GM12878 (cell line): ENCODE data around the gene LYVE1. TPM values are rescaled to one million over a fixed set of nuclear protein-coding genes. Genes with fewer than 3 reads are reported as not detected.

Source experiments
- CEBPB ChIP-seq, 2 experiments: fragments of 150-350 bp in 1 of 2; IDR thresholded peaks; 2 replicates each; pipeline ENCODE4 v1.6.1; 2012 to 2014; ENCODE audit warnings: low read depth in 2 of 2, low read length in 2 of 2, borderline replicate concordance in 1 of 2, inconsistent platforms in 1 of 2
- CHD1 ChIP-seq: IDR thresholded peaks from 2 replicates; pipeline ENCODE4 v1.6.1; 2012; ENCODE audit warnings: low read depth, low read length, improper control_type of control experiment
- CUX1 ChIP-seq: IDR thresholded peaks from 2 replicates; pipeline ENCODE4 v1.6.1; 2012; ENCODE audit warnings: improper control_type of control experiment, low read depth, low read length; ENCODE audit not compliant: insufficient replicate concordance
- E2F8 ChIP-seq: fragments of 450-650 bp; IDR thresholded peaks from 2 replicates; pipeline ENCODE4 v1.6.1; 2018; ENCODE audit warnings: mild to moderate bottlenecking, low read depth, moderate library complexity; ENCODE audit not compliant: partially characterized antibody
- EP300 ChIP-seq, 2 experiments: fragments of 150-350 bp in 1 of 2; IDR thresholded peaks; 2 replicates each; pipeline ENCODE4 v1.6.1; 2011 to 2012; ENCODE audit warnings: low read depth in 2 of 2, low read length in 2 of 2, borderline replicate concordance in 1 of 2, improper control_type of control experiment in 1 of 2, inconsistent platforms in 1 of 2; ENCODE audit not compliant: control insufficient read depth in 1 of 2
- FOS ChIP-seq: IDR thresholded peaks from 3 replicates; pipeline ENCODE4 v1.6.1; 2011; ENCODE audit warnings: borderline replicate concordance; ENCODE audit not compliant: insufficient read length; ENCODE audit errors: extremely low read depth
- MAX ChIP-seq: IDR thresholded peaks from 2 replicates; pipeline ENCODE4 v1.6.1; 2012; ENCODE audit warnings: low read depth, low read length, improper control_type of control experiment
- MTA3 ChIP-seq: IDR thresholded peaks from 2 replicates; pipeline ENCODE4 v1.6.1; 2012; ENCODE audit warnings: low read length, inconsistent platforms, borderline replicate concordance
- MXI1 ChIP-seq: fragments of 150-350 bp; IDR thresholded peaks from 2 replicates; pipeline ENCODE4 v1.6.1; 2011; ENCODE audit warnings: low read depth, mild to moderate bottlenecking, inconsistent platforms, low read length, improper control_type of control experiment
- NFXL1 ChIP-seq: fragments of 450-650 bp; IDR thresholded peaks from 2 replicates; pipeline ENCODE4 v1.6.1; 2017; ENCODE audit warnings: antibody characterized with exemption, mild to moderate bottlenecking, borderline replicate concordance
- NRF1 ChIP-seq: conservative IDR thresholded peaks from 2 replicates; pipeline ENCODE4 v1.6.1; 2011; ENCODE audit warnings: mild to moderate bottlenecking, low read depth, low read length, improper control_type of control experiment
- RELA ChIP-seq: fragments of 450-650 bp; IDR thresholded peaks from 2 replicates; pipeline ENCODE4 v1.8.0; 2014; ENCODE audit warnings: borderline replicate concordance; ENCODE audit not compliant: partially characterized antibody
- RUNX3 ChIP-seq: IDR thresholded peaks from 2 replicates; pipeline ENCODE4 v1.6.1; 2012; ENCODE audit warnings: low read length, inconsistent platforms
- SPI1 ChIP-seq: IDR thresholded peaks from 2 replicates; pipeline ENCODE4 v1.6.1; 2011; ENCODE audit warnings: low read depth, mild to moderate bottlenecking, low read length, moderate library complexity, borderline replicate concordance; ENCODE audit not compliant: insufficient read depth
- ZBED1 ChIP-seq: IDR thresholded peaks from 2 replicates; pipeline ENCODE4 v1.6.1; 2016; ENCODE audit warnings: borderline replicate concordance
- ZNF384 ChIP-seq: IDR thresholded peaks from 2 replicates; pipeline ENCODE4 v1.6.1; 2012; ENCODE audit warnings: low read depth, mild to moderate bottlenecking, low read length, improper control_type of control experiment, borderline replicate concordance
- polyA plus RNA-seq, 11 experiments: library from polyadenylated mRNA; depleted of rRNA in 4 of 11; unstranded in 6 of 11; stranded (reverse) in 5 of 11; fragments of >200 nt; fragmentation: Nextera tagmentation in 4 of 11; fragmentation: Illumina TruSeq in 1 of 11; extraction: Ambion mirVana in 4 of 11; extraction: Trizol in 1 of 11; gene quantifications; 1 replicate in 1 of 11; 2 replicates in 10 of 11; pipeline versions ENCODE4 v1.2.1 to v1.2.3, GENCODE V29; 2011 to 2016; ENCODE audit warnings: inconsistent platforms in 2 of 11, missing spikeins in 2 of 11, low read depth in 1 of 11
- total RNA-seq, 4 experiments: library from RNA; depleted of rRNA in 3 of 4; stranded (reverse); fragments of >200 nt in 3 of 4; fragmentation: Illumina TruSeq in 1 of 4; extraction: Trizol in 1 of 4; gene quantifications; 2 replicates each; pipeline versions ENCODE4 v1.2.1 to v1.2.3, GENCODE V29; 2013 to 2021
- TF ChIP-seq, protein P1 (sequence below), 3 experiments: IDR thresholded peaks in 2 of 3; conservative IDR thresholded peaks in 1 of 3; 2 replicates each; pipeline ENCODE4 v1.5.1; 2011; ENCODE audit warnings: low read depth in 3 of 3, low read length in 3 of 3, mild to moderate bottlenecking in 3 of 3, control low read depth in 2 of 3, moderate library complexity in 2 of 3, inconsistent platforms in 1 of 3, mixed read lengths in 1 of 3; ENCODE audit not compliant: control insufficient read depth in 2 of 3, insufficient read depth in 1 of 3; ENCODE audit errors: extremely low read depth in 1 of 3

LYVE1 gene
- total and polyA plus RNA-seq, 10 of the 15 experiments (the other 5 are each of a cell fraction or from before 2014, with no cell fraction given) = 0.15 TPM; not detected in 9

DNA sequence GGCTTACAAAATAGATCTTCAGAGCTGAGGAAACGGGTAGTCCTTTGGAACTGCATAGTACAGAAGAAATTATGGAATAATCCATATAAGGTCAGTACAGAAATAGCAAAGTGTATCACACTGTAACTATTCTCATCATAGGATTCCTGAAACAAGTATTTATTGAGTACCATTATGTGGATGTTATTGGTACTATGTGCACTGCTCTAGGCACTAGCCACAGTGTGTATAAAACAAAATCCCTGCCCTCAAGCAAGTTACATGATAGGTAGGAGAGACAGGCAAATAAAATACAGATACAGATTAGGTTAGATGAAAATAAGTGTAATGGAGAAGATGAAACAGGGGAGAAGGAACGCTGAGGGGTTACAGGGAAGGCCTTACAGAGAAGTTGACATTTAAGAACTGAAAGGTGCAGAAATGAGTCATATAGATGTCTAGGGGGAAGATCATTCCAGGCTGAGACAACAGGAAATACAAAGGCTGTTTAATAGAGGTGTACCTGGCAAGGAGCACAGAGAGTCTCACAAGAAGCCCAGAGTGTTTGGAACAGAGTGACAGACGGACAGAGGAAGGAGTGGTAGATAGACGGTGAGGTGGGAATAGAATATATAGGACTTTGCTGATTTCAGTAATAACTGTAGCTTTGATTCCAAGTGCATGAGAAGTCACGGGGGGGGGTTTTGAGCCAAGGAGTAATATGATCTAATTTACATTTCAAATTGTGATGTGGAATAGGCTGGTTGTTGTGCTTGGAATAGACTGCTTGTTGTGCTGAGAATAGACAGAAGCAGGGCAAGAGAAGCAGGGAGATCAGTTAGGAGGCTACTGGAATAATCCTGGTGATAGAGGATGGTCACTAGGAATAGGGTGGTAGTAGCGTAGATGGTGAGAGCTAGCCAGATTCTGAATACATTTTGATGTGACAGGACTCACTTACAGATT, 41.2 kb downstream of the LYVE1 start (continued):
- TF ChIP-seq NRF1 (no peak), MXI1 (no peak), CHD1 (no peak), RUNX3 (peak; percentile 65), MAX (no peak), CEBPB (IDR thresholded peaks at IDR 0.05; ENCODE audit: borderline replicate concordance in 1 of 2, low read depth in 2 of 2, low read length in 2 of 2) (peak in 1 of 2 experiments; percentile 18; a peak in 2 of 4 replicates), EP300 (IDR thresholded peaks at IDR 0.05; ENCODE audit: borderline replicate concordance in 1 of 2, control insufficient read depth in 1 of 2, low read depth in 2 of 2, low read length in 2 of 2) (peak in 1 of 2 experiments; percentile 59; a peak in 1 of 4 replicates), RELA (no peak), NFXL1 (no peak), SPI1 (0 out of 2 replicates have a peak, but pooled peaks have one; percentile 25), E2F8 (no peak), FOS (no peak), ZNF384 (no peak), ZBED1 (no peak), MTA3 (no peak; the same call in 1 of the 2 replicates), CUX1 (no peak)
- TF ChIP-seq, protein P1, sequence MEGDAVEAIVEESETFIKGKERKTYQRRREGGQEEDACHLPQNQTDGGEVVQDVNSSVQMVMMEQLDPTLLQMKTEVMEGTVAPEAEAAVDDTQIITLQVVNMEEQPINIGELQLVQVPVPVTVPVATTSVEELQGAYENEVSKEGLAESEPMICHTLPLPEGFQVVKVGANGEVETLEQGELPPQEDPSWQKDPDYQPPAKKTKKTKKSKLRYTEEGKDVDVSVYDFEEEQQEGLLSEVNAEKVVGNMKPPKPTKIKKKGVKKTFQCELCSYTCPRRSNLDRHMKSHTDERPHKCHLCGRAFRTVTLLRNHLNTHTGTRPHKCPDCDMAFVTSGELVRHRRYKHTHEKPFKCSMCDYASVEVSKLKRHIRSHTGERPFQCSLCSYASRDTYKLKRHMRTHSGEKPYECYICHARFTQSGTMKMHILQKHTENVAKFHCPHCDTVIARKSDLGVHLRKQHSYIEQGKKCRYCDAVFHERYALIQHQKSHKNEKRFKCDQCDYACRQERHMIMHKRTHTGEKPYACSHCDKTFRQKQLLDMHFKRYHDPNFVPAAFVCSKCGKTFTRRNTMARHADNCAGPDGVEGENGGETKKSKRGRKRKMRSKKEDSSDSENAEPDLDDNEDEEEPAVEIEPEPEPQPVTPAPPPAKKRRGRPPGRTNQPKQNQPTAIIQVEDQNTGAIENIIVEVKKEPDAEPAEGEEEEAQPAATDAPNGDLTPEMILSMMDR (IDR thresholded peaks at IDR 0.05 in 2 of 3, conservative IDR thresholded peaks at IDR 0.05 in 1 of 3; ENCODE audit: control insufficient read depth in 2 of 3, extremely low read depth in 1 of 3, insufficient read depth in 1 of 3, low read depth in 3 of 3, low read length in 3 of 3) = no peak
